Loucy (cell line): ENCODE measurements around the gene PDYN.
"Not testable (repeated sequence)": the region's sequence is repeated elsewhere in the genome, so short reads cannot be mapped to it uniquely, and the experiment has no call there.

Experiments used
- CTCF ChIP-seq: fragments of 200-600 bp; sonication (generic); conservative IDR thresholded peaks from 2 replicates; pipeline ENCODE4 v1.5.1; 2014; ENCODE audit warnings: mild to moderate bottlenecking, antibody characterized with exemption, low read length
- EZH2phosphoT487 ChIP-seq: fragments of 200-600 bp; IDR thresholded peaks from 2 replicates; pipeline ENCODE4 v1.6.1; 2018; ENCODE audit warnings: antibody characterized with exemption, mild to moderate bottlenecking, moderate library complexity, borderline replicate concordance

GRCh38 chr20:2036357-2036756, 42.5 kb upstream of the PDYN start:
- not testable (repeated sequence) for TF ChIP-seq CTCF, EZH2phosphoT487
